GM18868 (cell line): ENCODE measurements around the gene SMCO4.
A peak's percentile ranks its signal among the peaks of the same experiment; 100 is the strongest.
"Not testable (repeated sequence)": the region's sequence is repeated elsewhere in the genome, so short reads cannot be mapped to it uniquely, and the experiment has no call there.

ENCODE experiments used
- ATAC-seq: cut with Tn5 transposase; IDR thresholded peaks from one replicate; pipeline ENCODE4 v1.9.1; 2021; ENCODE audit warnings: mild to moderate bottlenecking, moderate library complexity; ENCODE audit not compliant: unreplicated experiment

SMCO4 gene, protein sequence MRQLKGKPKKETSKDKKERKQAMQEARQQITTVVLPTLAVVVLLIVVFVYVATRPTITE

DNA sequence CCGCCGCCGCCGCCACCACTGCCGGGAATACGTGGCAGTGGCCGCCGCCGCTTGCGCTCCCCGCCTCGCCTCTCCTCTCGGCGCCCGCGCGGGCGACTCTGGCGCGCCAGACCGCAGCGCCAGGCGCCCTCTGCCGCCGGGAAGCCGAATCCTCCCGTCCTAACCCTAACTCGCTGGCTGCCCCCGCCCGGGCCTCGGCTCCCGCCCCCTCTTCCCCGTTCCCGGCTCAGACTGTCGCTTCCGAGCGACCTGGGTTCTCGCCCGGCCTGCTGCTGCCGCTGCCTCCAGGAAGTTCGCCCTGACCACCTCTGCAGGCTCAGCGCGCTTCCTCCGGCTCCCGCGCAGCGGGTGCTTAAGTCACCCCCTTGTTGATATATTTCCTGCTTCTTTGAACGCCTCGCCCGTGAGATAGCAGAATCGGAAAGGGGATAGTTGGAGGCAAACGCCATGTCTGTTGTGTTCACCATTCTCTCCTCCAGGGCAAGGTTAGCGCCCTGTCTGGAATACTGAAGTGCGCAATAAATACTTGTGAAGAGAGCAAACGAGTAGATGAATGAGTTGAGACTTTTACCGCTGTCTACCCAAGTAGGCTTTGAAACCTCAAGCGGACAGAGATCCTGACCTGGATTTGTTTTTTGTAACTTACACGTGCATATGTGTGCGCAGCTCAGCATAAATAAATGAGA, at the start of gene SMCO4:
TSS of gene SMCO4 (minus strand) at position 100 of the 686 bp plus-strand sequence. CDS start 64,202 bp downstream, outside the sequence.
- ATAC-seq = peak; percentile 76

DNA sequence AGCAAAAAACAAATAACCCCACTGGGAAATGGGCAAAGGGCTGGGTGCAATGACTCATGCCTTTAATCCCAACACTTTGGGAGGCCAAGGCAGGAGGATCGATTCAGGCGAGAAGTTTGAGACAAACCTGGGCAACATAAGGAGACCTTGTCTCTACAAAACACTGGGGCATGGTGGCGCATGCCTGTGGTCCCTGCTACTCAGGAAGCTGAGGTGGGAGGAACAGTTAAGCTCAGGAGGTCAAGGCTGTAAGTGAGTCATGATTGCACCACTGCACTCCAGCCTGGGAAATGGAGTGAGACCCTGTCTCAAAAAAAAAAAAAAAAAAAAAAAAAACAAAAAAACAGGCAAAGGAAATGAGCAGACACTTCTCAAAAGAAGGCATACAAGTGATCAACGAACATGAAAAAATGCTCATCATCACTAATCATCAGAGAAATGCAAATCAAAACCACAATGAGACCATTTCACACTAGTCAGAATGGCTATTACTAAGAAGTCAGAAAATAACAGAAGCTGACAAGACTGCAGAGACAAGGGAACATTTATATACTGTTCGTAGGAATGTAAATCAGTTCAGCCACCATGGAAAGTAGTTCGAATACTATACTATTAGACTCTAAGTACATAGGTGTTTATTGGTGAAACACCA, 48.2 kb upstream of the SMCO4 start:
- peak; percentile 76 for ATAC-seq

DNA sequence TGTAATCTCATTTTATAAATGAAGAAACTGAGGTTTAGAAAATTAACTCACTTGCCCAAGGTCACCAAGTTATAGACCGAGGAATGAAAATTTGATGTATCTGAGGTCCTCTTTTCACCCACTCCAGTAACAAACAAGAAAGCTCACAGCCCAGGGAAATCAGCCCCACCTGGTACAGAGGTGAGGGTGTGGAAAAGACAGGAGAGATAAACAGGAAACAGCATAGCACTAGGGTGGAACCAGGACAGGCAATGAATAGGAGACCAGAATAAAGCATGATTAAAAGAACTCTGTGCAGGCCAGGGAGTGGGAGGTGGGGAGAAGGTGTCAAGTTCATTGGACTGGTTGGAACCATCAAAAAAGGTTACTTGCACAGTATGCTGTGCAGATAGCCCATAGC, 46.2 kb upstream of the SMCO4 start:
- ATAC-seq = no peak

DNA sequence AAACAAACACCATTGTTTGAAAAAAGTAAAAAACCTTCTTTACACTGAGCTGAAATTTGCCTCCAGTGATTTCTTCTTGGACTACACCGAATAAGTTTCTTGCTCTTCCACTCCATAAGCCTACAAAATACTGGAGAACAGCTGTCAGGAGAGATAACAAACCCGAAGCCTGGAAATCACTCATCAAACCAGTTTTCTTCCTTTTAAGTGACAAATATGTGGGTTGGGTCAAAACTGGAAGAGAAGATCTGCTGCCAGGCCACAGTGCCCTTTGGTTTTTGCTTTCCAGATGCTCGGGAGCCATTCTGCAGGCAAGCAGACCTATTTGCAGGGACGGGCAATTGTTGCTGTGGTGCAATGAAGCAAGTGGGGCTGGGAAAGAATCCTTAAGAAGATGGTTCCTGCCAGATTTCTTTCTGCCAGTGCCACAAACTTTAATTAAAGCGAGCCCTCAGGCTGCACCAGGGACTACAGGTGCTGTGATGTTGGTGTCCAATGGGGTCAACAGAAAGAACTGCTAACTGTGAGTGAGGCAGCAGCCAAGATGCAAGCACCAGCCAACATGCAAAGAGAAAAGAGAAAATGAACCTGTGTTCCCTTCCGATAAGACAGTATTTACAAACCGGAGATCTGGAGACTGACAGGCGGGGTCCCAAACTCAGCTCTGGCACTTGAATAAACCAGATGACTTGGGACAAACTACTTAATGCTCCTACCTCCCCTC, 44.8 kb upstream of the SMCO4 start:
- ATAC-seq = no peak

DNA sequence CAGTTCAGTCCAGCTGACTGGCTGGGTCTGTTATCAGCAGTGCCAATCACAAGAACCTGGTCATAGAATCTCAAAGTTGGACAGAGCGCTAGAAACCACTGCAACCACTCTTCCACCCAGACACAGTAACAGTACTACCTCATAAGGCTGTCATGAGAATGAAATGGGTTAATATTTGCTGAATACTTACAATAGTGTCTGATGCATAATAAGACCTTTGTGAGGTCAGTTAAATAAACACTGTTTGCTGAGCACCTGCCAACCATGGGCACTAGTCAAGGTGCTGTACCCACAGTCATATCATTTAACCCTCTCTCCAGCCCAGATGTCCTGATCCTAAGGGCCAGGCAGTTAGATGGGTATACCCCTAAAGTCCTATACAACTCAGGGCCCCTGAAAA, 44.2 kb upstream of the SMCO4 start:
- not testable (repeated sequence) for ATAC-seq

DNA sequence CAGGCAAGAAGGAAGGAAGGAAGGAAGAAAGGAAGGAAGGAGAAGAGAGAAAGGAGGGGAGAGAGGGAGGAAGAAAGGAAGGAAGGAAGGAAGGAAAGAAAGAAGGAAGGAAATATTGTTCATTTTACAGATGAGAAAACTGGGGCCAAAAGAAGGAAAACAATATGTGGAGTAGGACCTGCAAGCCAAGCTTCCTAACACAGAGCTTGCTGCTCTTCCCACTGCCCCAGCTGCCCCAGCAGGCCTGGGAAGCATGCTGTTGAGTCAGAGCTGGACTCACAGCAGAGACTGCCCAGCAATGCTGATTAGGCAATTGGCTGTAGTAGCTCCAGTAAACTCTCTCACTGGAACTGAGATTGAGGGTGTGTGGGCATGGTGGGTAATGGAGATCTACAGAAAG, 42.6 kb upstream of the SMCO4 start:
- ATAC-seq = no peak

DNA sequence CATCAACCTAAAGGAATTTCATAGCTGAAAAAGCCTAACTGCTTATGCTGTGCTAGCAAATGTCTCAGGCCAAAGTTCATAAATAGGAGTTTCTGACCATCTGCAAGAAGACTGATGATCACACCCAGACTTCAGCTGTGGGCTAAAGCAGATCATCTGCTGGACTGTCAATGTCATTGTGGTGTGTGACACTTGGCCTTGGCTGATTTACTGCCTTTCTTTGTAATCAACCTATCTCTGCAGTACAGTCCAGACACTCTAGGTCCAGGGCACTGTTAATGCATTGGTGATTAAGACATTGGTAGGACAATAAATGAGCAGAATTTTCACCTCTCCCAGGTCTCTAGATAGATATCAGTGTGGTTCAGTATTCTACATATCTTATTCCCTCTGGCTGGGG, 40.3 kb upstream of the SMCO4 start:
- ATAC-seq = no peak

DNA sequence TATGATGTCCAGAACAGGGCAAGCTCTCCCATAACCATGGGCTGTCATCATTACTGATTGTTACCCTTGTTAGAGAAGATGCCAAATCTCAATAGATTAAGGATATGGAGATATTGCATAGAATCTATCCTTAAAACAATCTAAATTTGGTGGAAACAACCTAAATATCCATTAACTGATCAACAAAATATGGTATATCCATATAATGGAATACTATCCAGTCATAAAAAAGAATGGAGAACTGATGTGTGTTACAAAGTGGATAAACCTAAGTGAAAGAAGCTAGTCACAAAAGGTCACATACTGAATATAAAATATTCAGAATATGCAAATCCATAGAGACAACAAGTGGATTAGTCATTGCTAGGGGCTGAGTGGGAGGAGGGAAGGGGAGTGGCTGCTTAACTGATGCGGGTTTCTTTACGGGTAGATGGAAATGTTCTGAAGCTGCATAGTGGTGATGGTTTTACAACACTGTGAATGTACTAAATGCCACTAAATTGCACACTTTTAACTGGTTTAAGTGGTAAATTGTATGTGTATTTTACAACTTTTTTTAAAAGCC, 36.1 kb upstream of the SMCO4 start:
- ATAC-seq = no peak

DNA sequence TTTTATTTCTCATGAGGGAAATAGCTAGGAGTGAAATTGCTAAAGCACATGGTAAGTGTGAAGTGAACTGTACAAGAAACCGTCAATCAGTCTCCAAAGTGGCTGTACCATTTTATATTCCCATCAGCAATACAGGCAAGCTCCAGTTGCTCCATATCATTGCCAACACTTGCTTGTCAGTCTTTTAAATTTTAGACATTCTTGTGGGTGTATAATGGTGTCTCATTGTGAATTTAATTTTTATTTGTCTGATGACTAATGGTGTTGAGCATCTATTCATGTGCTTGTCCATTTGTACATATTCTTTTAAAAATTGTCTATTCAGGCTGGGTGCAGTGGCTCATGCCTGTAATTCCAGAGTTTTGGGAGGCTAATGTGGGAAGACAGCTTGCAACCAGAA, 34.1 kb upstream of the SMCO4 start:
- ATAC-seq = no peak

DNA sequence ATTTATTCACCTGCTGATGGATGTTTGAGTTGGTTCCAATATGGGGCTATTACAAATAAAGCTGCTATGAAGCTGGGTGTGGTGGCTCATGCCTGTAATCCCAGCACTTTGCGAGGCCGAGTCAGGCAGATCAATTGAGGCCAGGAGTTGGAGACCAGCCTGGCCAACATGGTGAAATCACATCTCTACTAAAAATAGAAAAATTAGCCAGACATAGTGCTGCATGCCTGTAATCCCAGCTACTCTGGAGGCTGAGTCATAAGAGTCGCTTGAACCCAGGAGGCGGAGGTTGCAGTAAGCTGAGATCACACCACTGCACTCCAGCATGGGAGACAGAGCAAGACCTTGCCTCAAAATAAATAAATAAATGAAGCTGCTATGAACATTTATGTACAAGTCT, 33.7 kb upstream of the SMCO4 start:
- not testable (repeated sequence) for ATAC-seq

DNA sequence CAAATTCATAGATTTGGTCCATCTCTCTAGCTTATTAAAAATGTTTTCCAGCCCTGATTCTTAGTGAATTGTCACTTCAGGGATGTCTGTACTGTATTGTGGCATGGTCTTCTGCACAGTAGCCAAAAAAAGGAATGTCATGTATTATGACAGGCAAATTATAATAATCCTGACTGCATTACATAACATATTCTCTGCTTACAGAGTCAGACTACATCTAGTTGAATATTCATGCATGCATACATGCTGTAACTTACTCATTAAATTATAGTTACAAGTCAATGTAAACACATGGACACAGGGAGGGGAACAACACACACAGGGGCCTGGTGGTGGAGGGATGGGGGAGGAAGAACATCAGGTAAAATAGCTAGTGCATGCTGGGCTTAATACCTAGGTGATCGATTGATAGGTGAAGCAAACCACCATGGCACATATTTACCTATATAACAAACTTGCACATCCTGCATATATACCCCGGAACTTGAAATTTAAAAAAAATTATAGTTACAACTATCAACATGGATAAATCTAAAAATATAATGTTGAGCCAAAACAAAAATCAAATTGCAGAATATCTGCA, 31.5 kb upstream of the SMCO4 start:
- no peak for ATAC-seq

DNA sequence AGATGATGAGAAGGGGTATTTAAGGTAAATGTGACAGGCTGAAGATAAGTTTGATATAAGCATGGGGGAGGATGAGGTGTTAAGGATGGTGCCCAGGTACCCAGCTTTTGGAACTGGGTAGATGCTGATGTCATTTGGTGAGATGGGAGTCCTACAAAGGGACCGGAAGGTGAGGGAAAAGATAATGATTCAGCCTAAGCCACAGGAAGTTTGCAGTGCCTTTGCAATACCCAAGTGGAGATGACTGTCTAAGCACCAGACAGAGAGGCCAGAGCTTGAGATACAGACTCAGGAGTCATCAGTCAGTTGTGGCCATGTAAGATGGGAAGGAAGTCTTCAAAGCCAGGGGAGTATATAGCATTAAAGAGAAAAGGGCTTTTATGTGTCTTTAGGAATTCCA, 30.0 kb upstream of the SMCO4 start:
- no peak for ATAC-seq

DNA sequence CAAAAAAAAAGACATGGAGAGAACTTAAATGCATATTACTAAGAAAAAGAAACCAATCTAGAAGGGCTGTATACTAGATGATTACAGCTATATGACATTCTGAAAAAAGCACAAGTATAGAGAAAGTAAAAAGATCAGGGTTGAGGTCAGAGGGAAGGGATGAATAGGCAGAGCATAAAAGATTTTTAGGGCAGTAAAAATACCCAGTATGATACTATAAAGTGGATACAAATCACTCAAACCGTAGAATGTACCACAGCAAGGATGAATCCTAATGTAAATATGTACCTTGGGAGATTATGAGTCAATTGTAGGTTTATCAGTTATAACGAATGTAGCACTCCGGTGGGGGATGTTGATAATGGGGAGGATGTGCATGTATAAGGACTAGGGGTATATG, 29.4 kb upstream of the SMCO4 start:
- ATAC-seq = no peak

DNA sequence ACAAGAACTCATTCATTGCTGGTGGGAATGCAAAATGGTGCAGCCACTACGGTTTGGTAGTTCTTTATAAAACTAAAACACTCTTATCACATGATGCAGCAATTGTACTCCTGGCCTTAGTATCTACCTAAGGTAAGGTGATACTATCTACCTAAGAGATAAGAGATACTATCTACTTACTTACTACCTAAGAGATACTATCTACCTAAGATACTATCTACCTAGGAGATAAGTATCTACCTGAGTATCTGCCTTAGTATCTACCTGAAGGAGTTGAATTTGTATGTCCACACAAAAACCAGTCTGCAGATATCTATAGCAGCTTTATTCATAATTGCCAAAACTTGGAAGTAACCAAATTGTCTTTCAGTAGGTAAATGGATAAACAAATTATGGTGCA, 29.0 kb upstream of the SMCO4 start:
- no peak for ATAC-seq

DNA sequence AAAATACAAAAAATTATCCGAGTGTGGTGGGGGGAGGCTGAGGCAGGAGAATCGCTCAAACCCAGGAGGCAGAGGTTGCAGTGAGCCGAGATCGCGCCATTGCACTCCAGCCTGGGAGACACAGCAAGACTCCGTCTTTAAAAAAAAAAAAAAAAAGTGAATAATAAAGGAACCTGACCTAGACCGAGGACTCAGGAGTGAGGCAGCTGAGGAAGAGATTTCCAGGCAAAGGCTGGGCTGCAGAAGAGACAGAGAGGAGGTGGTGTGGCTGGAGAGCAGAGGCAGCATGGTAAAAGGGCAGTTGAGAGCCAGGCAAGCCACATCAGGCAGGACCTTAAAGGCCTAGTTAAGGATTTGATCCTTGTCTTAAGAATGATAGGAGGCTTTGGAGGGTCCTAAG, 28.4 kb upstream of the SMCO4 start:
- no peak for ATAC-seq

DNA sequence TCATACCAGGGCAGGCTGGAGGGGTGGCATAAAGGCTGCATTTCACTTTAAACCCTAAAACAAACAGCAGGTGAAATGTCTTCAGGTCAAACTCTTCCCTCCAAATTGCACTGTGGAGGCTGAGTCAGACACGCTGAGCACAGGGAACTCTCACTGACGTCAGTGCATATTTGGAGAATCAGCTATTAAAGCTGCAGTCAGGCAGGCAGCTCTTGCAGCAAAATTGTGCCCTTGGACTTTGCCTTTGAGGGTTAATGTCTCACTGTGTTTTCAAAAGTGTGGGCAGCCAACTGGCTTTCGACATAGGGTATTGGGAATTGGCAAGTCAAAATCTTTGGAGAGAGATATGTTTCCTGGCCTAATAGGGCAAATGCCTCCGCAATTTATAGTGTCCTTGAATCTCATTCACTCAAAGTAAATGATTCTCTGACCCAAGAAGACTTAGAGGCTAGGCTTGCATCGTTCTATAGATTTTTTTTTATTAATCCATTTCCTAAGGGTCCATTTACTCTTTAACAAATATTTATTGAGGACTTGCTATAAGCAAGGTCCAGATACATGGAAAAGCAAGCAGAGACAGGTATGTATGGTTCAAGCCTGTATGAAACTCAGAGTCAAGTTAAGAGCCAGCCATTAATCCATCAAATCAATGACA, 27.7 kb upstream of the SMCO4 start:
- no peak for ATAC-seq

DNA sequence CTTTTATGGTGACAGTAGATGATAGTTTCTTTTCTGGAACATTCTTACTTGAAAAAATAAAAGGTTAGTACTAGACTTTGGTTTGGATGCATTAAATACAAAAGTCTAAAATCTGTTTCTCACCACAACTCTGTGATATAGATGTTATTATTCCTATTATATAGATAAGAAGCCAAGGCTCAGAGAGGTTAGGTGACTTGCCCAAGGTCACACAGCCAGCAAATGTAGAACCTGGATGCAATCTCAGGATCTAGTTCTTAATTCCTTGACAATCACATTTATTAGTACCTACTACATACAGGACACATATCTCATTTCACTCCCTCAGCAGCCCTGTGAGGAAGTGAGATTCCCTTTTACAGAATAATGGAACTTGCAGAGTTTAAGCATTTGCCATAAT, 26.3 kb upstream of the SMCO4 start:
- ATAC-seq = no peak

DNA sequence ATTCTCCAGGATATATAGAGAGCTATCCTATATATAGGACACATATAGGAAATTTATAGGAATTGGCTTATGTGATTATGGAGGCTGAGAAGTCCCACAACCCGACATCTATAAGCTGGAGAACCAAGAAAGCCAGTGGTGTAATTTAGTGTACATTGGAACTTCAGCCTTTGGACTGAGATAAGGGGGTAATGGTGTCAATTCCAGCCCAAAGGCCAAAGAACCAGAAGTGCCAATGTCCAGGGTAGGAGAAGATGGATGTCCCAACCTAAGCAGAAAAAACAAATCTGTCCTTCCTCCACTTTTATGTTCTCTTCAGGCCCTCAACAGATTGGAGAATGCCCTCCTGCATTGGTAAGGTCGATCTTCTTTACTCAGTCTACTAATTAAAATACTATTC, 25.5 kb upstream of the SMCO4 start:
- no peak for ATAC-seq

DNA sequence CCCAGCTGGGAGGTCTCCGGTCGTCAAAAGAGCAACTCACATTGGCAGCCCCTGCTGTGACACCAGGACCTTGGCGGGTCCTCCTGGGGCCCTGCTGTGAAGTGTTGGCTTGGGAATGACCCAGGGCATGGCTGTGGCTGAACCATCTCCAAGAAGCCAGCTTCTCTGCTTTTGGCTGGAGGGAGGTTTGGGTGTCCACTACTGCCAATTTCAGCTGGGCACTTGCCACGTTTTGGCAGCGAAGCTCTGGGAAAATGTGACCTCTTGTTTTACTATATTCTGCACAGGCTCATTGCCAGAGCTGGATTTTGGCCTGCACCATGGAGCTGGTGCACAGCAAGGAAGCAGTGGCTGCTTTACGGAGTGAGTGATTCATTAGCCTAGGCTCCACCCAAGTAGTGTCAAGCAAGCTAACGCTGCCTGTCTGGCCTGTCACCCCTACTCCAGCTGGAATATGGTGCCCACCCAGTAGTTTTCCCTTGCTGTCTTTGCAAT, 24.3 kb upstream of the SMCO4 start:
- ATAC-seq = no peak

DNA sequence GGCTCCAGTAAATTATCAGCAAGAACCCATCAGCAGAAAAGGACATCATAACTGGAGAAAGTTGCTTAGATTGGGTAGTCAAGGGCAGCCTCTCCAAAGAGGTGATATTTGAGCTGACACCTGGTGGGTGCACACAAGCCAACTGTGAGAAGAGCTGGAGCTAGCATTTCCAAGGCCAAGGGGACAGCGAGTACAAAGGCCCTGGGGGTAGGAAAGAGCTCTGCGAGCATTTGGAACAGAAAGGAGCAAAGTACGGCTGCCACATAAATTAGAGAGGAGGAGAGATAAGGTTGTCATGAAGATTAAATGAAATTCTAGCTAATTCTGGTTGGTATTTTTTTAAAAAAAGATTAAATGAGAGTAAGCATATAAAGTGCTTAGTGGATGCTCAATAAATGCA, 21.7 kb upstream of the SMCO4 start:
- no peak for ATAC-seq

DNA sequence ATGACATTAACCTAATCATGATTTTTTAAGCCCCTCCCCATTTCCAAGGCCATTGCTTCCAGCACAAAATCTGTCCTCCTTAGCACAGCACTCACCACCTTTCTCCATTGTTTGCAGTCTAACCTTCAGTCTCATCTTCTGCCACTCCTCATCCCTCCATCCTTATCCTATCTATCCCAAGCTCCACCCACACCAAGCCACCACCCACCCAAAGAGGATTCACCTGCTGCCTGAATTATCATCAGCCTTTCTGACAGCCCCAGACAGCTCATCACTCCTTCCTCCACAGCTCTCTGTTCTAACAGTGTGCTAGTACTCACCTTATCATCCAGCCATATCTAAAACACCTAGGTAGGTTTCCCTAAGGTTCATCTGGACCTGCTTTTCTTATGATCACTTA, 20.7 kb upstream of the SMCO4 start:
- ATAC-seq = no peak
